ENCODE data around the gene SCAP. TPM values are rescaled to one million over a fixed set of nuclear protein-coding genes. Genes with fewer than 3 reads are reported as not detected.

Gene SCAP
- total and polyA plus RNA-seq, 8 donors = 52.8 to 84.3 (median 58.9) TPM

DNA sequence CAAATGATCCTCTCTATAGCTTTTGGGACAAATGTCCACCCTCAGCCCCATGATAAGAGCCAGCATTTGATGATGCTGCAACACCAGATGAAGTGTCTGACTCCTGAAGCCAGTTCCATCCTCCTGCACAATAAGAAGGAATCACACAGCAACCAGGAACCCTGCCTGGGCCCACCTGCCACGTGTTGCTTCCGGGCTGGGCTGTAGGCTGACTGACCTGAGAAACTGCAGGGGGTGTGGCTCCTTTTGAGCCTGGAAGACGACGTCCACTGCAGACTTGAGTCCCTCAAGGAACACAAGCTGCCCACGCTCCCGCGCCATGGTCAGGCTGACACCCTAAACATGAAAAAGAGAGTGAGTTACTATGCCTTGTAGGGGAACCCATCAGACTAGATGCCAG, 28.4 kb upstream of the SCAP start:
- Histone ChIP-seq H3K9me3 (no peaks in the 10 kb centered on the region), H3K27me3 (no peaks in the 10 kb centered on the region), H3K4me1 (no peaks in the 10 kb centered on the region), H3K27ac (no peak overlapping the region), H3K36me3 (peaks cover 0 to 82% of the 10 kb centered on the region in 2 donors), H3K4me3 (no peak overlapping the region)
- TF ChIP-seq, protein P1, sequence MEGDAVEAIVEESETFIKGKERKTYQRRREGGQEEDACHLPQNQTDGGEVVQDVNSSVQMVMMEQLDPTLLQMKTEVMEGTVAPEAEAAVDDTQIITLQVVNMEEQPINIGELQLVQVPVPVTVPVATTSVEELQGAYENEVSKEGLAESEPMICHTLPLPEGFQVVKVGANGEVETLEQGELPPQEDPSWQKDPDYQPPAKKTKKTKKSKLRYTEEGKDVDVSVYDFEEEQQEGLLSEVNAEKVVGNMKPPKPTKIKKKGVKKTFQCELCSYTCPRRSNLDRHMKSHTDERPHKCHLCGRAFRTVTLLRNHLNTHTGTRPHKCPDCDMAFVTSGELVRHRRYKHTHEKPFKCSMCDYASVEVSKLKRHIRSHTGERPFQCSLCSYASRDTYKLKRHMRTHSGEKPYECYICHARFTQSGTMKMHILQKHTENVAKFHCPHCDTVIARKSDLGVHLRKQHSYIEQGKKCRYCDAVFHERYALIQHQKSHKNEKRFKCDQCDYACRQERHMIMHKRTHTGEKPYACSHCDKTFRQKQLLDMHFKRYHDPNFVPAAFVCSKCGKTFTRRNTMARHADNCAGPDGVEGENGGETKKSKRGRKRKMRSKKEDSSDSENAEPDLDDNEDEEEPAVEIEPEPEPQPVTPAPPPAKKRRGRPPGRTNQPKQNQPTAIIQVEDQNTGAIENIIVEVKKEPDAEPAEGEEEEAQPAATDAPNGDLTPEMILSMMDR (IDR thresholded peaks at IDR 0.05) = no peak
- intact Hi-C loops (cut with DNase I) = no loop called here
- DNase-seq = no peak
- no peak for ATAC-seq

GRCh38 chr3:47503033-47503432, 27.3 kb upstream of the SCAP start:
- ATAC-seq (no peak), DNase-seq (no peak)
- Histone ChIP-seq H3K36me3 (peaks cover 0 to 82% of the 10 kb centered on the region in 2 donors), H3K27me3 (no peaks in the 10 kb centered on the region), H3K4me1 (no peaks in the 10 kb centered on the region), H3K9me3 (no peaks in the 10 kb centered on the region), H3K27ac (no peak overlapping the region), H3K4me3 (no peak overlapping the region)
- intact Hi-C loops (cut with DNase I) = no loop called here
- TF ChIP-seq, protein P1 (IDR thresholded peaks at IDR 0.05) = no peak

- DNase-seq (peak in 1 of 4 donors; percentile 58), ATAC-seq (peak; percentile 99)
- TF ChIP-seq, protein P1 (IDR thresholded peaks at IDR 0.05) = no peak
- intact Hi-C loops (cut with DNase I) = no loop called here
- H3K9me3 ChIP-seq = no peaks in the 10 kb centered on the region
- no peak overlapping the region for H3K4me3 ChIP-seq
- no peaks in the 10 kb centered on the region for H3K27me3 ChIP-seq
- H3K27ac ChIP-seq = no peak overlapping the region
- H3K4me1 ChIP-seq = no peaks in the 10 kb centered on the region
- H3K36me3 ChIP-seq = peaks cover 0 to 82% of the 10 kb centered on the region in 2 donors
Measured at GRCh38 chr3:47496892-47497291, 21.2 kb upstream of the SCAP start.

- no peaks in the 10 kb centered on the region for H3K4me1 ChIP-seq
- ATAC-seq (no peak), DNase-seq (no peak)
- no peak overlapping the region for H3K4me3 ChIP-seq
- no peaks in the 10 kb centered on the region for H3K27me3 ChIP-seq
- peaks cover 0 to 72% of the 10 kb centered on the region in 2 donors for H3K36me3 ChIP-seq
- intact Hi-C loops (cut with DNase I) = no loop called here
- no peaks in the 10 kb centered on the region for H3K9me3 ChIP-seq
- TF ChIP-seq, protein P1 (IDR thresholded peaks at IDR 0.05) = no peak
- no peak overlapping the region for H3K27ac ChIP-seq
Measured at GRCh38 chr3:47495886-47496285, 20.1 kb upstream of the SCAP start.

DNA sequence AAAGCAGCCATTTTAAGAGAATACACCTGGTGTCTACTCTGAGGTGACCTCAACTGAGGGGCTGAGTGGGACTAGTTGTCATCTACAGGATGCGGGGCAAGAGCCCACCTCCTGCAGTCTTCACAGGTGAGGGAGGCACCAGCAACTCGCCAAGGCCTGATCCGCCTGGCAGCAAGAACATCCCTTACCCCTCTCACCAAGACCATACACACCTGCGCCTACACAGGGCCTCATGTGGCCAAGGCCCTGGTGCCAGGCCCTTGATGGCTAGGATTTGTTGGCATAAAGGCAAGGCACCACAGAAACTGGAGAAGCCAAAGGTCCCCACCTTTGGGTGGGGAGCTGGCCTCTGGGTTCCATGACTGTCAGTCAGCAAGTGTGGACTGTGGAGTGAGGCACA, 19.4 kb upstream of the SCAP start:
- Histone ChIP-seq H3K36me3 (peaks cover 0 to 64% of the 10 kb centered on the region in 2 donors), H3K27ac (no peak overlapping the region), H3K9me3 (no peaks in the 10 kb centered on the region), H3K27me3 (no peaks in the 10 kb centered on the region), H3K4me1 (no peaks in the 10 kb centered on the region), H3K4me3 (no peak overlapping the region)
- ATAC-seq = no peak
- no peak for DNase-seq
- intact Hi-C loops (cut with DNase I) = no loop called here
- TF ChIP-seq, protein P1 (IDR thresholded peaks at IDR 0.05) = no peak

All from left lung (tissue), 10 donors.